ENCODE measurements around the gene LHFPL6.

DNA sequence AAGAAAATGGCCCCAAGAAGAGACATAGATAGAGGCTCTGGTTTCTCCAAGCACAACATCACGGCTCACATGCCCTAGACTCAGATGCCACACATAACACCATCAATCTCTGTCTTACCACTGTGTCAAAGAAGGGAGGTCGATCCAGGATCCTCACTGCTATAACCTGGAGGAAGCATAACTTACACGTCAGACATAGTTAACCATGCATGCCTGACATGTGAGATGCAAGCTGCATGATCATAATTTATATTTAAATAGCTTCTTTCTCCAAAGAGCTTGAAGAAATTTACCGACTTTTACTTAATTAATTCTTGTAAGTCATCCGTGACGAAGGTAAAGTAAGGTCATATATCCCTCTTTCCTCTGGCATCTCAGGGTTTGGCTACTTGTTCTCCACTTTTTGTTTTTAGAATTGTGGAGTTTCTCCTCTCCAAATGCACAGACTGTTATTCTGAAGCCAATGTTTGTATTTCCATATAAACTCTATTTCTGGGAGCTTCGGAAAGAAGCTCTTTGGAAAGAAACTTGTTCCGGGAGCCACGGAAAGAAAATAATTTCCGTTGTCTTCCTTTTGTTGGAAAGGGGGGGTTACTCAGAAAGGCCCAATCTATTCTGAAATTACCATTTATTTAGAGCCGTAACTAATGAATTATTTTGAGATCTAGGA lies 205.6 kb downstream of the LHFPL6 start:
- no peak for TF ChIP-seq CTCF (IDR thresholded peaks at IDR 0.05)
- no peak for TF ChIP-seq POLR2A (IDR thresholded peaks at IDR 0.05)
